Stimulated activated CD8-positive, alpha-beta memory T cell treated with anti-CD3 and anti-CD28 coated beads, Interleukin-4, amount 100 ng/mL, for 48 hours (primary cell): ENCODE data around the gene GPR141.

Experiments used
- DNase-seq: peaks from one replicate; pipeline ENCODE4 v3.0.0-alpha.2; 2020

Gene GPR141

DNA sequence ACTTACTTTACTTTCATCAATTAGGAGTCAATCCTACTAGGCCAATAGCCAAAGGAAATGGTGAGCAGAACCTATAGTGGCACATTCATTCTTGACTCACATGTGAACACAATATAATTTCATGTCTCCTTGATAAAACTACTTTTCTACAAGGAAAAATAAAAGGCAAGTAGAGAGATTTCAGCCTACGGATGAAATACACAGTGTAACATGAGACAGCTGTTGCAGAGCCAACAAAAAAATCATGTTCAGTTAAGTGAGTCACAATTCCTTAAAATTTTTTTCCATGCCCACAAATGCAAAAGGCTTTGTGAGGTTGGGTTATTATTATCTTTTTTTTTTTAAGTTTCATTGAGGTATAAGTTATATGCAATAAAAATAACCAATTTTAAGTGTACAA lies 54.8 kb downstream of the GPR141 start:
- no peak for DNase-seq

DNA sequence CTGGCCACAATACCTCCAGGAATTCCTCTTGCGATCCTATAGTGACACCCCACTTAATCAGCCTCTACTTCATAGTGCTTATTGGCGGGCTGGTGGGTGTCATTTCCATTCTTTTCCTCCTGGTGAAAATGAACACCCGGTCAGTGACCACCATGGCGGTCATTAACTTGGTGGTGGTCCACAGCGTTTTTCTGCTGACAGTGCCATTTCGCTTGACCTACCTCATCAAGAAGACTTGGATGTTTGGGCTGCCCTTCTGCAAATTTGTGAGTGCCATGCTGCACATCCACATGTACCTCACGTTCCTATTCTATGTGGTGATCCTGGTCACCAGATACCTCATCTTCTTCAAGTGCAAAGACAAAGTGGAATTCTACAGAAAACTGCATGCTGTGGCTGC lies 56.8 kb downstream of the GPR141 start:
- DNase-seq, result no peak

DNA sequence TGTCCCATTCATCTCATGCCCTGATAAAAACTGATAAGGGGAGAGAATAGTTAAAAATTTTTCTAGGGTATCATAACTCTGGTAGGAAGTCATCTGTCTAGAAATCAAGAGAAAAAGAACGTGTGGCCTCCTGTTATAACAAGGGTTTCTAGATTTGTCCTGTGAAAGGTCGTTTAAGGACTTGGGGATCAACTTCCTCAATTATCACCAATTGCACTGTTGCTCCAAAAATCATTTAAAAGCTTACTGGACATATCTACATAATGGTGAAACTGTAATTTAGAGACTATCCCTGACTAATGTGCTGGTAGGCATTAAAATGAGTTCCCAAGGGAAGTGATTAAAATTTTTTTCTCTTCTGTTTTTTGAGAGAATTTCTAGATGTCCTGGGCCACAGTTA lies 58.2 kb downstream of the GPR141 start:
- DNase-seq, result no peak

DNA sequence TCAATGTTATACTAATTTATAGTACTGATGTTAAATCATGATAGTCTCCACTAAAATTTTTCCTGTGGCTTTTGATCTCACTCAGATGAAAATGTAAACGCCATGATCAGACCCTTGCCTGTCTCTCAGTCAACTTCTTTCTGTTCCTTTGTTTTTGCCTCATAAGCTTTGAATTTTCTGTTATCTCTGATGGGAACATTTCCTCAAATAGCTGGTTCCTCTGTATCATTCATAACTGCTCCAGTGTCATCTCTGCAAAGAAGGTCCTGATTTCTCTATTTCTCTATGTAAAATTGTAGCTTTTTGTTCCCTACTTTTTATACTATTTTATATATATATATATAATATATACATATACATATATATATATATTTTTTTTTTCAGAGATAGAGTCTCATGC lies 67.5 kb downstream of the GPR141 start:
- DNase-seq, result no peak

DNA sequence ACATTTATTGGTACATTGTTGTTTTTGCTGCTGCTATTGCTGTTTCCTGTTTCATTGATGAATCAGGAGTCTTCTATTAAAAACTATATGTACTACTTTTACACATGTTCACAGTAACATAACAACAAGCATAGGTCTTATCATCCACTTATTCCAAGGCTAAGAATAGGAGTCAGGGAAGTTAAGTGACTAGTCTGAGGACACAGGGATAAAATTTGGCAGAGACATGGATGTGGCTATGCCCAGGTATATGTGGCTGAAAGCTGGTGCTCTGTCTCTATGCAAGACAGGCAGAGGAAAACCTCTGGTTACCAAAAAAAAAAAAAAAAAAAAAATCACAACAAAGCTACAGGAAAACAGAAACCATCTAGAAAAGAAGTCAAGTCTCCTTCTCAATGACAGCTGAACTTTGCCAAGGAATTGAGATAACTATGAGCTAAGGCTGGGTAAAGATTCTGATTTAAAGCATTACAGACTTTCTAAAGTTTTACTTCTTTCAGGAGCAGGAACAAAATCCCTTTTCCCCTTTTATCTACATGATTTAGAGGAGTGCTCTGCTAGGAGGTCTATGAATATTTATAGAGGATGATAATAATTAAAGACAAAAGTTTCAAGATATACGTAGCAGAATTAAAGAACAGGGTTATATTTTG lies 70.0 kb downstream of the GPR141 start:
- DNase-seq, result no peak

DNA sequence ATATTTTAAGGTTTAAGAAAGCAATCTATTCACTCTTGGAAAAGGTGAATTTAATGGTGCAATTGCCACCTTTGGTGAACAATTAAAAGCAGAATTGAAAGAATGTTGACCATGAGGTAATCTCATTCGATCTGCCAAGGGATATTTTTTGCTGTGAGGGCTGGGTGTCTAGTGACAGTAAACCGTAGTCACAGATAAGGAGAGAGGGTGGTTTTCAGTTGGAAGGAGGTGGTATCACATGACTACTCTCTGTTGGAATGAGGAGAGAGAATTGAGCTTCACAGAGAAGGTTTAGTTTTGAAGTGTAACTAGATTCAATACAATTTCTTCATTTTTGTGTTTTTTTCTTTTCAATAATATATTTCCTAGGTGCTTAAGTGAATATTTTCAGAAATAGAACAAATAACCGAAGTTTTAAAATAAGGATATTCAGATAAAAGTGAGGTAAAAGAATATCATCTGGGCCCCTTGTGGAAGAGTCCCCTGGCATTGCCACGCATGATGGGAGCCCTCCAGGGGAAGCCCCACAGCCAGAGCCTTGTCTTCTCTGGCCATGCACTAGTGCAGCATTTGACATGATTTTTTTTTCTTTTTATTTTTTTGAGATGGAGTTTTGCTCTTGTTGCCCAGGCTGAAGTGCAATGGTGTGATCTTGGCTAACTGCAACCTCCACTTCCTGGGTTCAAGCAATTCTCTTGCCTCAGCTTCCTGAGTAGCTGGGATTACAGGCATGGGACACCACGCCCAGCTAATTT lies 73.4 kb downstream of the GPR141 start:
- DNase-seq, result no peak

DNA sequence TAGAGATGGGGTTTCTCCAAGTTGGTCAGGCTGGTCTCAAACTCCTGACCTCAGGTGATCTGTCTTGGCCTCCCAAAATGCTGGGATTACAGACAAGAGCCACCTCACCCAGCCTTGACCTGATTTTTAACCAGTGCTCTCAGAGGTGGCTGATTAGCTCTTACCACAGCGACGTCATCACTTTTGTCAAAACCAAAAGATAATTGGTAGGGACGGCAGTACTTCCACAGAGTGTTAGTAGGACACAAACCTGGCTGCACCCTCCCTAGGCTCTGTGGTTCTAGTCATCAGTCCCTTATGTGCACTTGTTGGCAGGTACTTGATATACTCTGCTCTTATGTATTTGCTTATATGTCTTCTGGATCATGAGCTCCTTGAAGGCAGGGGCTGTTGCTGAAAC lies 74.0 kb downstream of the GPR141 start:
- DNase-seq, result no peak

DNA sequence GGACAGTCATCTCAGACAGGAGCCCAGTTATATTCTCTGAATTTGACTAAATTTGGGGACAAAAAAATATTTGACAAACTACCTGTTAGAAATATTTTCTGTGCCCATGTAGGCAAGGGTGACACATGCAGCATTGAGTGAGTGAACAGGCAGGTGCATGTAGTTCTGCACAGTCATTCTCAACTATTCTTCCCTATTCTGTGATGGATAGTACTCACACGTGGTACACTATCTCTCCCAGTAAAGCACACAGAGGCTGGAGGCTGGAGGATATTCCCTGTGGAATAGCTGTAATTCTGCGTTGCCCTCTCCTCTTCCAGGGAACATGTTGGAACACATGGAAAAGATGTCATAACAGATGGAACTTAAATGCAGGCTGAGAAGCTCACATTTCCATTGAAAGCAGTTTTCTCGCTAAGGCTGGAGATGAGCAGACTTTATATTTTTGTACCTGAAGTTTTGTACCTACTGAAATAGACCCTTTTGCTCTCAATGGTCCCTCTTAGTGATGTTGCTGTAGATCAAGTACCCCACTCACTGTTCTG lies 75.0 kb downstream of the GPR141 start:
- DNase-seq, result no peak

DNA sequence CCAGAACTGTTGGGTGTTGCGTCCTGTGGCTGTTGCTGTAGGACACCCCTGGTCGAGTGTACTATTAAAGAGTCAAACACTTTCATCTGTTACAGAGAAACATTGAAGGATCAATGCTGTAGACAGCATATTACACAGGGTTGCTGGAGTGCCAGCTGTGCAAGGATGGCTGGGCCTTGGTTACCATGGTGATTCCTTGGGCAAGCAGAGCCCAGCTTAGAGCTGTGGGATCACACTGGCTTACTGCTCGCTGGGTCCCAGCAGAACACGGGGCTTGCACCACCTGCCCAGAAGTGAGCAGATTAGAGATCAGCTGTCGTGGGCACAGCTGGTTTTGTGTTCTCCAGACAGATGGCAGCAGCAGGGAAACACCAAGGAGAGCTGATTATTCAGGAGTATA lies 76.0 kb downstream of the GPR141 start:
- DNase-seq, result no peak

DNA sequence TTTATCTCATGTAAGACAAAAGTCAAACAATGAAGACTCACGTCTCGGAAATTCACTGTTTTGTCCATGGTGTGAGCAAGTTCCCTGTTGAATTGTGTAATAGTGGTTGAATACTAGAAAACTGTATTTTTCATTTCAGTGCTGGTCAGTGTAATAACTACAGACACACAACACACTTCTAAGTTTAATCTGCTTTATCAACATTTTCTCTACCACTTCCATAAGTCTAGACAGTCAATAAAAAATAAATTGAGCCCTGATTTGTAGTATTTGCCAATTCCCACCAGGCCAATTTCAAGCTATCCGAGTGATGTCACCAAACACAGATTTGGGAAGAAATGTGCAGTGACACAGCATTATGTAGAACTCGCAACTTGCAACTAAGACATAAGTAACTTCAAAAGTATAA lies 81.9 kb downstream of the GPR141 start:
- DNase-seq, result no peak

DNA sequence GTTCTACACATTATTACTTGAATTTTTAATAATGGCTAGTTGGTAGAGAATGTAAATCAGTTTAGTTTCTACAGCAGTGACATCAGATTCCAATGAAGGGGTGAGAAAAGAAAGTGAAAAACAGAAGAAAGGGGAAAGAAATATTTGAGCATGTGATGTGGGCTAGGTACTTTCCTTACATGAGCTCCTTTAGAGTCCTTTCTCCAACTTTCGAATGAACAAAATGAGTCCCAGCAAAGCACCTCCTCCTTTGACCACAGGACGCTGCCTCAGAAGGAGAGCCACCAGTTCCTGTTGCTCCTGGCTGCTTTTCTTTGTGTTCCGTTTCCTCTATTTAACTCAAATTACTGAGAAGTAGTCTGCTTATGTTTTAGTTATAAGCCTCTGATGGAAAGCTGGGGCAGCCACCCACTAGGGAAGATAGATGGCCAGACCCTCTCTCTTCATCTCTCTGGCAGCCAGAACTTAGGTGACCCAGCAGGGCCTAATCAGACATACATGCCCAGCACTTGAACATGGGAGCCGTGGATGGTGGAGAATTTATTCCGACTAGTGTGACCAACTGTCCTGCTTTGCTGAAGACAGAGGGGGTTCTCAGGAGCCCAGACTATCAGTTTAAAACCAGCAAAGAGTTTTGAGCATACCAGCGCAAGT lies 82.4 kb downstream of the GPR141 start:
- no peak for DNase-seq

DNA sequence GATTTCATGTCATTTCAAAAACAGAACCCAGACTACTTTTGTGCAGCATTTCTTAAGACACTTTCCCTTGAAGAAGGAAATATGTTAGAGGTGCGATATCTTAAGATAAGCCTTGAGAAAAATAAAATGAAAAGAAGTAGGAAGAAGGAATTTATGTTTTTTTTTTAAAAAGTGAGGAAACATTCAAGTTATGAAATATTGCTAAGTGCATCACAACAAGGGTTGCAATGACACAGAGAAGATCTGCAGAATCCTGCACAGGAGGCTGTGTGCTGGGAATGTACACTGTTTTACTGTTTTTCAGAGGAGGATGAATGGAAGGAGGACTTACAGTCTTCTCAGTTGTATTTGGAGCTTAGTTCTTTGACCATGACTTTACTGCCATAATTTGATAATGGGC lies 85.0 kb downstream of the GPR141 start:
- no peak for DNase-seq

DNA sequence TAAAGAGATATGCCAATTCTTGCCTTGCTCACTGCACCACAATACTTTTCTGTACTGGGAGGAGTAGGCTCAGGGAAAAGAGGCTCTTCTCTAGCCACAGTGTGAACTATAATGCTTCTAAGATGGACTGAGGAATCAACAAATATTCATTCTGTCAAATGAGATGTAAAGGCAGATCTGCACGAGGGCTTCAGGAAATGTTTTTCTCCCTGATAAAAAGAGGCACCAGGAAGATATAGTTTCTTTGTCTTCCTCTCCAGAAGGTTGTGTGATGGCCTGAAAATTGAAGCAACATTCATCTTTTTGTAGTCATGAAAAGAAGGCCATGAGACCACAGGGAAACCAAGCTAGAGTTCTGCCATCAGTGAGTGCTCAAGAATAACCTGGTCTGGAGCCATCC lies 85.7 kb downstream of the GPR141 start:
- DNase-seq, result no peak

DNA sequence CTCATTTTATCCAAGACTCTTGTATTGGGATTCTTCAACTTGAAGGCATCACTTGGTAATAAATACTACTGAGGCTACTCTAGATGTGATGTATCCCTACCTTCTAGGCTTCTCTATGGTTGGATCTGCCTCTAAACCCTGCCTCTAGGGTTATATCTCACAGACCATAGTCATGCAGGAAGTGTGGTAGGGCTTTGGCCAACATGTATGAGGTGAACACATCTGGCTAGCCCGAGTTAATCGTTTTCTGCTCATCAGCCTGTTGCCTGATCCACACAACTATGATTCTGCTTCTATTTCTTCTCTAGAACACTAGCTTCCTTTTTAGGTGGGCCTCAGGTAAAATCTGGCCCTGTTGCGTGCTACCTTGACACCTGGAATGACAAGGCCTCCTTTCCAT lies 86.2 kb downstream of the GPR141 start:
- no peak for DNase-seq

DNA sequence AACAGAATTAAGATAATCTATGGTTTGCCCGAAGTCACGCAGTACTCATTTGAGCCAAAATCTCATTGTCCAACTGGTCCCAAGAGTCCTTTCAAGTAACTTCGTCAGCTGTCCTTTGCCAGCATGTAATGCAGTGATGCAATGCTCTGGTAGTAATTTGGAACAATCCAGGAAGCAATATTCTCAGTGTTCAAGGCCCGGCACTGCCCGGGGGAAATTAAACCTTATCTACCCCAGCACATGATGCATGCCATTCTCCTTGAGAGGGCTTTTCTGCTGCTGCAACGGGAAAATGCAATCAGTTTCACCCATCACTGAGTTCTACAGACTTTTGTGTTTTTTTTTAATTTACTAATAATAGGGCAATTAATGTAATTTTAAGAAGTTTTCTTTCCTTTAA lies 87.3 kb downstream of the GPR141 start:
- DNase-seq, result no peak

DNA sequence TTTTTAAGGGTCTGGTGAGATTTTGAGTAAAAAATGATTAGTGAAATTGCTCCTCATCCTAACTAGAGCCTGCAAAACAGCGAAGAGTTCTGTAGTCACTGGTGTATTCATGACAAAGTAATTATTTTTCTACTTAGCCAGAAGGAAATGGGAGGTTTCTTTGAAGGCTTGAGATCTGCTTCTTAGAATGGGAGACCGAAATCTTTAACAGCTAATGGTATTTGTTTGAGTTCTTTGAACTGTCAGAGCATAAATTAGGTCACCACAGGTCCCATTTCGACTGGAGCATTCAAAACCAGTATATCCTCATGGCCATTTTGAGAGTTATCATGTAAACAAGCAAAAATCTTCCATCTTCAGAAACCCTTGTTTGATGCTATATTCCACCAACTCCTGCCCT lies 87.8 kb downstream of the GPR141 start:
- no peak for DNase-seq

DNA sequence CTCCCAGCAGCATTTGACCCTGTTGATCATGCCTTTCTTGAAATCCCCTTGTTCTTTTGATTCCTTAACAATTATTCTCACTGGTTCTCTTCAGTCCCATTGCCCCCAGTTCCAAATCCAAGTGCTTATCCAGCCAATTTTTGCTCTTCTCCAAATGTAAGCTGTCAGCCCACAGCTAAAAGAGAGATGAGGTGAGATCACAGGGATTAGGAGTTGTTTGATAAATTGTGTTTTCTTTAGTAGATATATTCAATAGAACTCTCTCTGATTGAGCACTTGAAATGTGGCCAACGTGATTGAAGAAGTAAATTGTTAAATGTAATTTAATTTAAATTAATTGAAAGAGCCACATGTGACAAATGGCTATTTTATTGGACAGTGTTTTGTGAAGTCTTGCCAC lies 88.2 kb downstream of the GPR141 start:
- DNase-seq, result no peak

DNA sequence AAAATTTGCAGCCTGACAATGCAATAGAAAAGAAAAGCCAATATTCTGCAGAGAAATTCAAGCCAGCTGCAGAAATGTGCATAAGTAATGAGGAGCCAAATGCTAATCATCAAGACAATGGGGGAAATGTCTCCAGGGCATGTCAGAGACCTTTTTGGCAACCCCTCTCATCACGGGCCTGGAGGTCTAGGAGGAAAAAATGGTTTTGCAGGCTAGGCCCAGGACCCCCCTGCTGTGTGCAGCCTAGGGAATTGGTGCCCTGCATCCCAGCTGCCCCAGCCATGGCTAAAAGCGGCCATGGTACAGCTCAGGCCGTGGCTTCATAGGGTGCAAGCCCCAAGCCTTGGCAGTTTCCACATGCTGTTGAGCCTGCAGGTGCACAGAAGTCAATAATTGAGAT lies 92.4 kb downstream of the GPR141 start:
- no peak for DNase-seq

DNA sequence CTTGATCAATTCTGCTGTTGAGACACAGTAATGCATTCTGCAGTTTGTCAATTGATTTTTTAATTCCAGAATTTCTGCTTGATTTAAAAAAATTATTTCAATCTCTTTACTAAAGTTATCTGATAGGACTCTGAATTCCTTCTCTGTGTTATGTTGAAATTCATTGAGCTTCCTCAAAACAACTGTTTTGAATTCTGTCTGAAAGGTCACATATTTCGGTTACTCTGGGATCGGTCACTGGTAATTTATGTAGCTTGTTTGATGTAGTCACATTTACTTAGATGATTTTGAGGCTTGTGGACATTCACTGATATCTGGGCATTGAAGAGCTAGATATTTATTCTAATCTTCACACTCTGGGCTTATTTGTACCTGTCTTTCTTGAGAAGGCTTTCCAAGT lies 97.6 kb downstream of the GPR141 start:
- DNase-seq, result no peak

DNA sequence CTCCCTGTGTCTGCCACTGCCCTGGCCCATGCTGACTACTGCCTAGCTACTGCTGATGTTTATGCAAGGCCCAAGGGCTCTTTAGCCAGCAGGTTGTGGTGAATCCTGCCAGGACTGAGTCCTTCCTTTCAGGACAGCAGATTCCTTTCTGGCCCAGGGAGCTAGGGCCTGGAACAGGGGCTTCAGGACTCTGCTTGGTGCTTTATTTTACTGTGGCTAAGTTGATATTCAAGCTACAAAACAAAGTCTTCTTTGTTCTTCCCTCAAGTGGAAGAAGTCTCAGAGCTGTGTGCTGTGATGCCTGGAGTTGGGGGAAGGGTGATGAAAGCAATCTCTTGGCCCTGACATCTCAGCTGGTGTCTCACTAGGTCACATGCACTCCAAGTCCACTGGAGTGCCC lies 98.6 kb downstream of the GPR141 start:
- DNase-seq, result no peak

DNA sequence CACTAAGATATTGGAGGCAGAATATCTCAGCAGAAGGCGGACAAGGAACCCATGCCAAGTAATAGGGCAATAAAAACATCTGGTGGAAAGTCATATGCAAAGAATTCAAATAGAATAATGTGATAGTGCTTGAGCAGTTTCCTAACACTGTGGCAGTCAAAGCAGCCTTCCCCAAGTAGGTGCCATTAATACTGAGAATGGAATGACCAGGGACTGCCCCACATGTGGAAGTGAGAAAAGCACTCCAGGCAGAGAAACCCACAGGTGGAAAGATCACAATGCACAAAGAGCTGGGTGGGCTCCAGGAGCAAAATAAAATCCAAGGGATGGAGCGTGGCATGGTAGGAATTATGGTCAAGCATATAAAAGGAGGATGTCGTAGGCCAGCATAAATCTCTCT lies 100.4 kb downstream of the GPR141 start:
- no peak for DNase-seq

DNA sequence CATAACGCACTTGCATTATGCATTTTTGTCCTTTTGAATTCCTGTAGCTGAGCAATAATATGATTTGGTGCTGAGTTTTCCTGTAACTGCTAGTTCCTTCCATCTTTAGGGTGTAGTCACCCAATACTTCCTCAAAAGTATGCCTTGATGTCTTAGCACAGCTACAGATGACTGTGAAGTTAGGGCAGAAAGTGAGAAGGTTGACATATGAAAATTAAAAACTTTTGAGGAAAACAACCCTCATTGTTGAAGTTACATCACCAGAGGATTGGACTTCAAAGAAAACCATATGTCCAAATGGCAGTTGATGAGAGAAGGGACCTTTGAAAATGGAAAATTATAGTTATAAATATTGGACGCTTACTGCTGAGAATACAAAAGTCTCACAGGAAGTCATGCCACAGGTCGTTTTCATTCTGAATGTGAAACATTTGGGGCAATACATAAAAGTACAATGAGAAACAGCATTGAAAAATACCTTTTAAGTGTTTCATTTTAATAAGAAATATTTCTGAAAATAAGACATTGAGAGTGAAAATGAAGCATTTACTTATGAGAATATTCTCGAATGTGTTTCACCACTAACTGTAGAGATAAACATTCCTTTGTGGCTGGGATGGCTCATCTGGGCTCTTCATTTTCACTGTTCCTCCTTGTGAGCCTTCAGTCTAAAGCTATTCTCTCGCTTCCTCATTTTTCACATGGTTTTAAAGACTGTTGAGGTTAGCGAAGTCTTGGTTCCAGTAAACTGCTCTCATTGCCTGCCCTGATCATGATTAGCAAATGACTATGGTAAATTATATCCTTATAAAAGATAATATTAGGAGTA lies 103.4 kb downstream of the GPR141 start:
- DNase-seq, result no peak
